Measurements from ENCODE around the gene IQCK. TPM values are rescaled to one million over a fixed set of nuclear protein-coding genes. Genes with fewer than 3 reads are reported as not detected.

Gene IQCK
- total RNA-seq, 1 donor: 13.4 TPM

GRCh38 chr16:19681637-19682036 lies 36.4 kb upstream of the IQCK start:
- DNase-seq (ENCODE audit: low read depth): no peak
- no peak overlapping the region for H3K4me3 ChIP-seq (ENCODE audit: low read depth, low read length)
- TF ChIP-seq CTCF (IDR thresholded peaks at IDR 0.05; ENCODE audit: insufficient read depth, low read depth, low read length): no peak

GRCh38 chr16:19683453-19684236 lies 34.4 kb upstream of the IQCK start:
- DNase-seq (ENCODE audit: low read depth): no peak
- TF ChIP-seq CTCF (IDR thresholded peaks at IDR 0.05; ENCODE audit: insufficient read depth, low read depth, low read length): no peak
- no peak overlapping the region for H3K4me3 ChIP-seq (ENCODE audit: low read depth, low read length)

- no peak overlapping the region for H3K4me3 ChIP-seq (ENCODE audit: low read depth, low read length)
- TF ChIP-seq CTCF (IDR thresholded peaks at IDR 0.05; ENCODE audit: insufficient read depth, low read depth, low read length): no peak
- no peak for DNase-seq (ENCODE audit: low read depth)
These were observed 32.9 kb upstream of the IQCK start for GRCh38 chr16:19685176-19685575.

- DNase-seq (ENCODE audit: low read depth): no peak
- TF ChIP-seq CTCF (IDR thresholded peaks at IDR 0.05; ENCODE audit: insufficient read depth, low read depth, low read length): no peak
- no peak overlapping the region for H3K4me3 ChIP-seq (ENCODE audit: low read depth, low read length)
These were observed 30.8 kb upstream of the IQCK start for GRCh38 chr16:19687279-19687678.

GRCh38 chr16:19688396-19689024 lies 29.6 kb upstream of the IQCK start:
- no peak for DNase-seq (ENCODE audit: low read depth)
- no peak for TF ChIP-seq CTCF (IDR thresholded peaks at IDR 0.05; ENCODE audit: insufficient read depth, low read depth, low read length)
- H3K4me3 ChIP-seq (ENCODE audit: low read depth, low read length): no peak overlapping the region

- DNase-seq (ENCODE audit: low read depth): no peak
- no peak for TF ChIP-seq CTCF (IDR thresholded peaks at IDR 0.05; ENCODE audit: insufficient read depth, low read depth, low read length)
- H3K4me3 ChIP-seq (ENCODE audit: low read depth, low read length): no peak overlapping the region
These were observed 28.7 kb upstream of the IQCK start for GRCh38 chr16:19689342-19689741.

Measured in fibroblast of villous mesenchyme (primary cell).